NCI-H446 (cell line): ENCODE results near the gene SYT17.

ENCODE experiments used
- DNase-seq, 2 experiments: peaks; one replicate each; lab custom pipeline; 2025; lab: John Stamatoyannopoulos, UW

SYT17 gene

DNA sequence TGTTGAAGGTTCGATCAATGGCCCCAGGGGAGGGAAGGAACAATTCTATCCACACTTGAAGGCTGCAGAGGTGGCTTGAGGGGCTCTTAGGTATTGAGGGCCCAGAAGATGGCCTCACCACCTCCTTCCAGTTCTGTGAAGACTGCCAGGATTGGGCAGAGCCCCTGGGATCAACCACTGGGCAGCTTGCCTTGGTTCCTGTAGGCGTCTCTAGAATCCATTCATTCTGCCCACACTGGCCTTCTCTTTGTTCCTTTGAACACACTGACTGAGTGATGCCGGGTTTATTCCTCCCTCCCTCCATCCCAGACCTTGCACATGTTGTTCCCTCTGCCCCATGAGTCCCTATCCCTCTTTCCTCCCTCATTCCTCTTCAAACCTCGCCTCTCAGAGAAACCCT, 50.5 kb downstream of the SYT17 start:
- no peak for DNase-seq

DNA sequence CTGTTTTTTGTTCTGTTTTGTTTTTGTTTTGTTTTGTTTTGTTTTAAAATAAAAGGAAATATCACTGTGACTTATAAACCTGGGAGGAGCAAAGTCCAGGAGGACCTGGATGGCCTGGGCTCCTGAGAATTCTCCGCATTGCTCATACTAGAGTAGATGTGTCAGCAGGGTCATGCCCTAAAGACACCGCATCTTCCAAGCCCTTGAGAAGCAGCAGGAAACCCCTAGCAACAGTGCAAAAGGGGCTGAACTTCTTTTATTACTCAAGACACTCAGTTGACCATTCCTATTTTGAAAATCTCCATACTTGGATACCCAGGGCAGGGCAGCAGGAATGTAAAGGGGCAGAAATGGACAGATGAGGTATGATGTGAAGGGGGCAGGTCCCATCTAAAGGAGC, 51.8 kb downstream of the SYT17 start:
- no peak for DNase-seq

DNA sequence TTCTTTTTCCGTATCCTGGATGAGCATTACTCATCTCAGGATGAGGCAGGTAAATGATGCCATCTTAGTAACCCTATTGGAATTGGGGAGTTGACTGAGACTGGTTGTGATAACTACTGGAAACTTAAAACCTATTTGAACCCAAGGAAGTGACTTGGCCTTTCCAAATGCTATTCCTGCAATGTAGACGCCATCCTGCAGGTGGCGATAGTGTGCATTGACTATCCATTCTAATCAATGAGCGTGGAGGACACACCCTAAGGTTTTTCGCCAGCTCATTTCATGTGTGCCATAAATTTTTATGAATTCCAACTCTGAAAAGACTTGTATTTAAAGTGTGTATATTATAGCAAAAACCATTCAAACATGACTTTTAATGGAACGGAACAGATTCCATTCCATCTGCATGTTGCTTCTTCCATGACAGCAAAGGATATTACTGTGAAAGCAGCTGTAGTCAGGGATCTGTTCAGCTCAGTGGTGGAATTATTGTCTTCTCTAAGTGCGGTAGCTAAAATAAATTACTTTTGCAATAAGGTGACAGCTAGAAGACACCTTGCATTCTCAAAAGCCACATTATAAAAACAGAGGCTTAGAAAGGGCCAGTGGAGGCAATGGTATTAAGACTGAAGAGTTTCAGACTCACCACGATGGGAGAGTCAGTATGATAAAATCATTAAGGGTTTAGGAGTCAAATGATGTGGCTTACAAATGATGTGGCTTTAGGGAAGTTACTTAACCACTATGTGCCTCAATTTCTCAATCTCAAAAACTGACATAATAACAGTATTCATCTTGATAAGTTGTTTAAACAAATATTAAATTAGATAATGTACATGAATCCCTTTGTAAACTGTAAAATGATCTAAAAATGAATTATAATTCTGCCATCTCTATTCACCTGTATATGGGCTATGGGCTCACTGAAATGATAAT, 55.5 kb downstream of the SYT17 start:
- DNase-seq = peak; percentile 1 to 11

DNA sequence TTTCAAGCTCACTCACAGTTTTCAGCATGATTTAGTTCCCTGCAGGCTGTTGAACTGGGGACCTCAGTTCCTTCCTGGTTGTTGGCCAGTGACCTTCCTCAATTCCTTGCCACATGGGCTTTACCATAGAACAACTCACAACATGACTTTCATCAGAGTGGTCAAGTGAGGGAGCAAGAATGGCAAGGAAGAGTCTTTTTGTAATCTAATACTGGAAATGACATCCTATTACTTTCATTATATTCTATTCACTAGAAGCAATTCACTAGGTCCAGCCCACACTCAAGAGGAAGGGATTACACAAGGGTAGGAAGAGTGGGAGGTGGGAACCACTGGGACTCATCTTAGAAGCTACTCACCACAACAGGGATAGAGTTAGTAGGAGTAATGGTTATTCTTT, 57.6 kb downstream of the SYT17 start:
- DNase-seq = no peak

DNA sequence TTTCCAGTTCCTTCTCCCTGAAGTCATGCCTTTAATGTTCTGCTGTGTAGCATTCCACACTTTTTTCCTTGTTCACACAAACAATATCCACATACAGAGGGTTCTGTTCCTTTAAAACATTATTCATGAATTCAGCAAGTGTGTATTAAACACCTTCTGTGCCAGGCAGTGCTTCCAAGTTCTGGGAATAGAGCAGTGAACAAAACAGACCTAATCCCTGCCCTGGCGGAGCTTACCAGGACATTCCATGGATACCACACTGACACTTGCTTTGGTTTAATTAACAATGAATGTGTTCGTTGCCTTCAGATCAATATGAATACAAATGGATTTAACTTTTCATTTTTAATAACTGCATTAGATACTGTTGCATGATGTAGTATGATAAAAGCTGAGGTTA, 59.6 kb downstream of the SYT17 start:
- DNase-seq = no peak

DNA sequence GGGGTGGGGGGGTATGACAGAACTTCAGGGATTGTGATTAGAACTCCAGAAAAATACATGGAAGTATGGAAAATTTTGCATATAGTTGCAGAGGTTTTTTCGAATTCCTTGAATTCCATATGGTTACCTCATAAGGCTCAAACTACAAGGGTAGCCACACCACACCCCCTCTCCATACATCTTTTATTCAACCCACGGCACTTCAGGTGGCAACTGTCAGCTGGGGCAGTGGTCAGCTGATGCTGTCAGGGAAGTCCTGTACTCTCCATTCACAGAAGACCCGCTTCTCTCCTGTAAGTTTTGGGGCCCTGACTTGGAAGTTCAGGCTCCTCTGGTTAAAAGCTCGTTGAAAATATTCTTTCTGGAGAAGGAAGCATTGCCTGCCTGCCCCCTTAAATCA, 60.0 kb downstream of the SYT17 start:
- no peak for DNase-seq

DNA sequence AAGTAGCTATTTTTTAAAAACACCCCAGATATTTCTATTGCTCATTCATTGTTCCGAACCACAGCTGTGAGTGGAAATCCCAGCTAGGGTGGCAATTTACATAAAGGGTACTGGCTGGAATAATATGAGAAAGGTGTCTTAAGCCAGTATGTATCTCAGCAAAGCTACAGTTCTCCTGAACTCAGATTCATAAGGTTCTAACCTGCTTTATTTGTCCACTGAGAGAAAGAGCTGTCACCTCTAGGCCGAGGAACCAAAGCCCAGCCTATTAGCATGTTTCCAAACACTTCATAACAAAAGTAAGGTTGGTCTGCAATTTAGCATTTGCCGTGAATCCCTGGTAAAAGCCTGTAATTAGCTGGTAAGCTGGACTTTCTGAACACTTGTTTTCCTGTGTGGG, 60.5 kb downstream of the SYT17 start:
- no peak for DNase-seq

DNA sequence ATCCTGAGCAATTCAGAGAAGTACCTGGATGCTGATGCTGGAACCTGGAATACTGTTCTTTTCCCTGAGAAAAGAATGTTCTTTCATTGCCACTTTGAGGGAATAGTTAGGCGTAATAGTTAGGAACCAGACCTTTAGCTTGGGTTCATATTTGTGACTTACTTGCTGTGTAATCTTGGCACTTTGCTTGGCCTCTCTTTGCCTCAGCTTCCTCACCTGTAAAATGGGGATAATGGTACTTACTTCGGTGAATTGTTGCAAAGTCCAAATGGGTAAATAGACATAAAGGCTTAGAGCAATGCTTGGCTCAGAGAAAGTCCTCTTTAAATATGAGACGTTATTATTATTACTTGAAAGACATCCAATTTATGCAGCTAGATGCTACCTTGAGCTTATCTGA, 62.5 kb downstream of the SYT17 start:
- DNase-seq = no peak

DNA sequence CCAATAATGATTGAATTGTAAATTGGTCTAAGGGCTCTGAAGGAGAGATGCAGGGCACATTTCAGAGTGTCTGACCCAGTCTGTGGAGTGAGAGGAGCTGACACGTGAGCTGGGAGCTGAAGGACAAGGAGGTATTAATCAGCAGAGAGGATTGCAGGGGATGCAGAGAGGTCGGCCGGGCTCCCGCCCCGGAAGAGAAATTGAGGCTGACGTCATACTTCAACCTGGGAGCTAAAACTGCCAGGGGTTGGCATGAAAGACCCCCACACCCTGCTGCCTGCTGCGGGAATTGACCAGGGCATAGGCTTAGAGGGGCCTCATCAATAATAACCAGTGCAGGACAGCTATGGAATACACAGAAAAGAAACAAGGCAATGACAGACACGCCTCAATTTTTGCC, 63.8 kb downstream of the SYT17 start:
- DNase-seq = no peak

DNA sequence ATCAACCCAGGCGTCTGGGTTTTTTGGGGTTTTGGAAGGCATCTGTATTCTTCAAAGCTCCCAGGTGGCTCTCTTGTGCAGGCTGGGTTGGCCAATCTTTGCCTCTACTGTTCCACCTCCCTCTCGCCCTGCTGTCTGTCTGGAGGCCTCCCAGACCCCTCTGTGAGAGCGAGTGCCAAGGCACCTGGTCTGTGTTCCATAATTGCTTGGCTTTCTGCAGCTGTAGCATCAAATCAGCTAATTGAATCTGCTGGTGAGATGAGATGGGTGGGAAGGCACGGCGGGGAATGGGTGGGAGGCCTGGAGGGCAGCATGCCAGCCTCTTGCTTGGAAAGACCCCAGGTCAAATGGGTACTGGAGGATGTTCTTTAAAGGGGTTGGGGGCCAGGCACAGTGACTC, 64.9 kb downstream of the SYT17 start:
- no peak for DNase-seq

DNA sequence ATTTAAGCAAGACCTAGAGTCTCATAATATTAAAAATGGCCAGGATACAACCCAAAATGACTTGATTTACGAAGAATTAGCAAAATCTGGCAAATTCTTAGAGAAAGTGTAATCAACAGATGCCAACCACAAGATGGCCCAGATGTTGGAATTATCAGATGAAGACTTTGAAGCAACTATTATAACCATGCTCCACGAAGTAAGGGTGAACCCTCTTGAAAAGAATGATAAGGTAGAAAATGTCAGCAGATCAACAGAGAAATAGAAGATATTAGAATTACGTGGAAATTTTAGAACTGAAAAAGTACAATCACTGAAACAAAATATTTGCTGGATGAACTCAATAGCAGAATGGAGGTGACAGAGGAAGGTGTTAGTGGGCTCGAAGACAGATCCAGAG, 67.4 kb downstream of the SYT17 start:
- no peak for DNase-seq

DNA sequence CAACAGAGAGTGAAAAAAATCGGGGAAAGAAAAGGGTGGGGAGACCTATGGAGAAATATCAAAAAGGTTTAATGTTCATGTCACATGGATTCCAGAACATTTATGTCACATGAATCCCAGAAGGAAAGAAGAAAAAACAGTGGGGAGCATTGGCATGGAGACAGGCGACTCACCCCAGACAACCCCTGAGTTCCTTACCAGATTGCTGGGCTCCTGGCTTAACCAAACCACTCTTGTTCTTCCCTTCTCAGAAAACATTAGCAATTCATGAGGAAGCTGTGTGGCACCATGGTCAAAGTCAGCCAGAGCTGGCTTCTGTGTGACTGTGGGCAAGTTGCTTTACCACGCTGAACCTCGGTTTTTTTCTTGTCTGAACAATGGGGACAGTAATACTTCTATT, 67.8 kb downstream of the SYT17 start:
- DNase-seq = no peak

DNA sequence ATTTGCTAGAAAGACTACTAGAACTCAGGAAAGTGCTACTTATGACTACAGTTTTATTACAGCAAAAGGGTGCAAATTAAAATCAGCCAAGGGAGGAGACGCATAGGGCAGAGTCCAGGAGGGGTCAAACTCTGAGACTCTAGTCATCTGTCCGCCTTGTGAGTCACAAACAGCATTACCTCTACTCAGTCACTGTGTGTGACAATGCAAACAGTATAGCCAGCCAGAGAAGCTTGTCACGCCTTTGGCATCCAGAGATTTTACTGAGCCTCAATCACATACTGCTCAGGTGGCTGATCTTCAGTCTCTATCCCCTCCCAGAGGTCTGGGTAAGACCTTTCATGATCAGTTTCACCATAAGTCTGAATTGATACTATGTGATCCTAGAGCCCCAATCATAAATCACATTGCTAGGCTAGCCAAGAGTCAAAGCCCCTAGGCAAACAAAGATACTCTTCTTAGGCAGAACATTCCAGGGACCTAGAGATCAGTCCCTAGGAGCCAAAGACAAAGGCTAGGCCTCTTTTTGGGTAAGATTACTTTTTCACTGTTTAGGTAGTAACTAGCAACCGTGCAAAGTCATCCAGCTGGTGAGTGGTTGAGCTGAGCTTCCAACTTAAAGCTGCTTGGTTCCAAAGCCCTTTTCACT, 68.6 kb downstream of the SYT17 start:
- DNase-seq = no peak

DNA sequence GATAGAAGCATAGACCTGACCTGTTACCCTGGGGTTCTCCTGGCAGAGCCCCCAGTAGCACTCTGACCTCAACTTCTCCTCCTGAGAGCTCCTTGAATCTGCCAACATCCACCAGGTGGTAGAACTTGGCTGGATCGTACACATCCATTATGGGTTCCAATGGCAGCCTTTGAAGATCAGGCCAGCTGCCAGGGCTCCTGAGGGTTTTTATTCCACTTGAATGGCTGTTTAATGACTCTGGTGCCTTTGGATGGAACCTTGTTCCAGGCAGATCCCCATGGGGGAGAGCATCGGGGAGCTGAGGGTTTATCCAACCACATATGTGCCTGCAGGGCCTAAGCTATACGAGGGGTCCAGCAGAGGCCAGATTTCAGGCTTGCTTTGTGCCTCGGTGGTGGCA, 70.4 kb downstream of the SYT17 start:
- peak in 1 of 2 experiments; percentile 39 for DNase-seq

DNA sequence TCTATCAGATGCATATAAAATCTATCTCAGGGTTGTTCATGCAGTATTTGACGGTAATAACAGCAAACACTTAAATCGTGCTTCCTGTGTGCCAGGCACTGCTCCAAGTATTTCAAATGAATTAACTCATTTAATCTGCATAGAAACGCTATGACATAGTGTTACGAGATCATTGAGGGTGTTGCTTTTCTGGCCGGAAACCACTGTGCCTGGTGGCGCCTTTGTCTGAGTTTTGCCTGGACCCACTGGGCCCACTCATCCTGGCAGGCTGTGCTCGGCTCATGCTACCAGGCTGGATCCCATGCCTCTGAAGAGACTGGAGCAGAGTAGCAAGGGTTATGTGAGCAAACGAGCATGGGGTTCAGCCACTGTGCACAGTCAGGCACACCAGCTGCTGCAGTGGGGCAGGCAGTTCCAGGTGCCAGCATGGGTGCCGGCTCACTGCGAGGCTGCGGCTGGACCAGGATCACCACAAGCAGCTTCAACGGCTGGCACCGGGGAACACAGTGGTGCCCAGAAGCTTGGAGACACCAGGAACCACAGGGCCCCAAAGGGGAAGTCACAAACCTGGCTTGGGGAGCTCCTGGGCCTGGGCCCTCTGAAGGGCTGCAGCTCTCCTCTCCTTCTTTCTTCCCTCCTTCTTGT, 71.6 kb downstream of the SYT17 start:
- DNase-seq = no peak

DNA sequence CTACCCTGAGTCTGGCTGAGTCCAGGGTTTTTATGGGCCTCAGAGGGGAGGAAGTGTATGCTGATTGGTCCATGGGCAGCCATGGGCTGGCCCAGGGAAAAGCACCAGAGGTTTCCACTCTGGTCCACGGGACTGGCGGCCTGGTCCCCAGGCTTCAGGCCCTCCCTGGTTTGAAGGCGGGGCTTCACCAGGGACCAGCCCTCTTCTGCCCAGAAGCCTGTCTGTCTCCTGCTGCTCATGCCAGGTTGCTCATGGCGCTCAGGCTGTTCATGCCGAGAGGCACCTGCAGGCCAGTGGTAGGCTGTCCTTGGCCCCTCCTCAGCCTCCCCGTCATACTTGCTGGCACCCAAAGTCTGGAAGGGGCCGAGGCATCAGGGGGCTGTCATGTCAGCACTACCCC, 72.5 kb downstream of the SYT17 start:
- no peak for DNase-seq

DNA sequence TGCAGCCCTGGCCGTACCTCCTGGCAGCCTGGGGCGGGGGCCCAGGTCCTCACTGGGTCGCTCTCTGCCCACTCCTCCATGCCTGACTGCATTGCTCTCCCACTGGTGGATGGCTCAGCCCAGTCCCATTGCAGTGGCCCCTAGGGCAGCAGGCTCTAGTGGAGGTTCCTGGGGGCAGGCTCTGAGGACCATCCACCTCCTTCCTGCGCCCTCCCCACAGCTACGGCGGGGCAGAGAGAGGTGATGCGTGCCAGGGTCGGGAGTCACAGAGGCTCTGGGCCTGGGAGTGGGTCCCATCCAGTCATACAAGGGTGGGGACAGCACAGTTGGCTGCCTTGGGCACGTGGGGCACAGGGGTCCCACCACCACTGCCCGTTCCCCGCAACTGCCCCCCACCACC, 73.5 kb downstream of the SYT17 start:
- no peak for DNase-seq

DNA sequence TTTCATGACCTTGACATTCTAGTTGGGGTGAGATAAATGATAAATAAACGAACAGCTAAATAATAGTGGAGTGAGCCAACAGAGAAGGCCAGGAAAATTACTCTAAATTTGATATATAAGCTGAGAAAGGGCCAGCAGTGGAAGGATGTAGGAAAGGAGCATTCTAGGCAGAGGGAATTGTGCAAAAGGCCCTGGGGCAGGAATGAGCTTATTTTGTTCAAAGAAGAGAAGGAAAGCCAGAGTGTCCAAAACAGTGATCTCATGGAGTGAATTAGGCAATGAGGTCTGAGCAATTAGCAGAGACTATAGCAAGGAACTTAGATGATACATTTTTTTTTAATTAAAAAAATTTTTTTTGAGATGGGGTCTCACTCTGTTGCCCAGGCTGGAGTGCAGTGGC, 74.1 kb downstream of the SYT17 start:
- no peak for DNase-seq

DNA sequence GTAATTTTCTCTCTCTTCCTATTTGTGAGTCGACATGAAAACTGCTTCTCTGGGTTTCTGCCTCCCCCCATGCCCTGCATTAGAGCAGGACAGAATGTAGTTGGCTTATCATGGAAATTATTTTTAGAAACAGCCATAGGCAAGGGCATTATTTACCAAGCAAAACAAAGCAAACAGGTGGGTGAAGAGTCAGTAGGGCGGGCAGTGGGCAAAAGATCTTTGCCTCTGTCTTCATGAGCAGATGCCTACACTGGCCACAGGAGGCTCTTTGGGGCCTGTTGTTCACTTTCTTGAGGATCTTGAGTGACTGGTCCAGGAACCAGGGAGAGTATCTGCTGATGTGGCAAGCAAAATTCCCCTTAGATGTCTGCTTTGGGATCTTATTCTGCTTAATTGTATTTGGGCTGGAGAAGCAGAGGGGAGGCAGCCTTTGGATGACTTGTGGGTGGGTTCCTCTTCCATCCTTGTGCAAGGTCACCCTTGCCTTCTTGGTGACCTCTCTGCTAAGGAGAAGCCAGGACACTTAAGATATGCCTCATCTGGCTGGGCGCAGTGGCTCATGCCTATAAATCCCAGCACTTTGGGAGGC, 75.0 kb downstream of the SYT17 start:
- no peak for DNase-seq

DNA sequence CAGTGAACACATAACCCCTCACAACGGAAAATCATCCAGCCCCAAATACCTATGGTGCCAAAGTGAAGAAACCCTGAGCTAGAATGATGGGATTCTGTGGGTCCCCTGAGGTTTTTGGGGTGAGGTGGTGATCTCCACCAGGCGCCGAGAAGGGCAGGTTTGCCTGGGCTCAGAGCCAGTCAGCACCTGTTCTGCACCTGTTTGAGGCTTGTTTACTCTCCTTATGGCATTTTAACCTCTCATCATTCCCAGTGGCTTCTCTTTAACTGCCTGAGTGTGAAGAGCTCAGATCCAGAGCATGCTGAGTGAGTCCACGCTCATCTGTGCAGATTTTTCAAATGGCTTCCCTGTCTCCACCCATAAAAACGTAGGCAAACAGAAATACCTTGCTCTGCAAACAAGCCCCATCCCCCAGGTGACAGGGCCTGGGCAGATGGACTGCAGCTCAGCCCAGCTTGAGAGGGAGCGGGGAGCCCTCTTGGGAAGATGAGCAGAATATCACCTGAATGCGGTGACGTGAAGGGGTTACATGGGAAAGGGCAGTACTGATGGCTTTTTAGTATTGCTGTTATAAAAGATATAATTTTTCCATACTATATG, 77.4 kb downstream of the SYT17 start:
- no peak for DNase-seq

DNA sequence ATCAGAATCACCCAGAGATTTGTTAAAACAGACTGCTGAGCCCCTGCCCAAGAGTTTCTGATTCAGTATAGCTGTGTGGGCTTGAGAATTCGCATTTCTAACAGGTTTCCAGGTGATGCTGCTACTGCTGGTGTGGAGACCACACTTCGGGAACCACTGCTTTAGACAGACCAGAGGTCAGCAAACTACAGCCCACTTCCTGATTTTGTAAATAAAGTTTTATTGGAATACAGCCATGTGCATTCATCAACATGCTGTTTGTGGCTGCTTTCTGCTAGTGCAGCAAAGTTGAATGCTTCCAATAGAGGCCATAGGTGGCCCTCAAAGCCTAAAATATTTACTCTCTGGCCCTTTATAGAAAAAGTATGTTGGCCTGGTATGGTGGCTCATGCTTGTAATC, 84.9 kb downstream of the SYT17 start:
- no peak for DNase-seq

DNA sequence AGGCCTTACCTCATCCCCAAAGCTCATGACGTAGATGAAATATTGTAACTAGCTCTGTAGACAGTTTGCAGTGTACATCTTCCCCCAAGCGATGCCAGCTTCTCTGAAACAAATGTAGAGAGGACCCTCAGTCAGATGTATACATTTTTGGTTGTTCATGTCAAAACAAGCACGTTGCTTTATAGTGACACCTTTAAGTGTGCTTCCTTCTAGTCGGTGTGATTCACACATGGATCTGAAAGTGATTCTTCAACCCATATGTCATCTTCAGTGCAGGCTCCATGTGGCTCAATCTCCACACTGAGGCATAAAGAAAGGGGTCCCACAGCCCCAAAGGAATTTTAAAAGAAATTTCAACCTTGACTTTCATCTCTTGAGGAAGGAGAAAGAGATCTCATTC, 86.6 kb downstream of the SYT17 start:
- no peak for DNase-seq
